Left kidney (tissue), 2 donors: ENCODE measurements around the gene CHD6. TPM values are rescaled to one million over a fixed set of nuclear protein-coding genes. Genes with fewer than 3 reads are reported as not detected.

ENCODE experiments used
- DNase-seq: peaks from one replicate; pipeline ENCODE4 v3.0.0-alpha.2; 2013
- polyA plus RNA-seq: library from polyadenylated mRNA; unstranded; fragments of 120-200 nt; gene quantifications from one replicate; pipeline ENCODE4 v1.2.1, GENCODE V29; 2013; ENCODE audit not compliant: insufficient read length

The CHD6 gene
- polyA plus RNA-seq, 1 donor, result 58.2 TPM

DNA sequence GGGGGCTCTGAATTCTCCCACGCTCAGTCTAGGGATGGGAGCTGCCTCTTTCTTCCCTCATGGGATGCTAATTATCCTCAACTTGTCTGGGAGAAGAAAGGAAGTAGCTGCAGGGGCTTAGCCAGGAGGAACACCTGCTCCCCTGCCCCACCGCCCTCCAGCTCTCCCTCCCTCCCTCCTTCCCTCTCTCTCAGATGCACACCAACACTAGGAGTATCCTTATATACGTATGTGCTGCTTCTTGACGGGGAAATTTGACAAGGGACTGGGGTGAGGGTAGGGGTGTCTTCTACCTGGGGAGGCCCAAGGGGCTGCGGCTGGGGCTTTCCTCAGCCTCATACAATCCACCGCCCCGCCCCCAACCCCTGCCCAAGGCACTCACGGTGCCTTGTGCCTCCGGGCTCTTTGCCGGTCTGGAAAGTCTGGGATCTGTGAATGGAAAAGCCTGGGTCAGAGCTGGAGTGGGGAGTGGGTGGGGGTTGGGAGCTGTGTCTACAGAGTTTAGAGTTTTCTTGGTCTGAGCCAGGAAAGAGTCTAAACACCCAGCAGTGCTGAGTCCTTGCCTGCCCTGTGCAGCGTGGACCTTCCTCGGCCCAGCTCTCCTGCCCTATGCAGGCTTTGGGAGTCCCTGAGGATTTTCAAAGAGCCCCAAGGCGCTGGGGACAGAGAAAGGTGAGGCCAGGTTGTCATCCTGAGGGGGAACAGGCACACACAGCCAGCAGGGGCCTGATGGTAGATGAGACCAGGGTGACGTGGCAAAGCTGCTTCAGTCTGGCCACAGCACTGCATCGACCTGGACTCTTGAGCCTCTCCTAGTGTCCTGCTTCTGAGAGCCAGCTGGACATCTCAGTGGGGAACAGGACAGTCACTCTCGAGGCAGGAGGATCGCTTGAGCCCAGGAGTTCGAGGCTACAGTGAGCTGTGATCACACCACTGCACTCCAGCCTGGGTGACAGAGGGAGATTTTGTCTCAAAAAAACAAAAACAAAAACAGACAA is 222.2 kb downstream of the CHD6 start:
- no peak for DNase-seq

GRCh38 chr20:41394931-41395666 is 223.1 kb downstream of the CHD6 start:
- DNase-seq, result no peak

DNA sequence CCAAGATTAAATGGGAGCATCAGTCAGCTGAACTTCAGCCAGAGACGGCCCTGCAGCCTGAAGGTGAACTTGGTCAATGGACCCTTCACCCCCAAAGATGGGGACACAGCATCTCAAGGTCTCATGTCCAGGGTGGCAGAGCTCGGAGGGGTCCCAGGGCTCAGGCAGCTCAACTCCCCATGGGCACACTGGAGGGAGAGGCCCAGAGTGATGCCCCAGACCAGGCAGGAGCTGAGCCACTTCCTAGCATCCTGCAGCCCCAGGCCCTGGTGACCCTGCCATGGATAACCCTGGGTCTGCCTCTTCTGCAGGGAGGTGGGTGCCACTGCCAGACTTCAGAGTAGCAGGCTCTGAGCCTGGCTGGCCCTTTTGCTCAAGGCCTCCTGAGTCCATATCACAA is 224.1 kb downstream of the CHD6 start:
- DNase-seq, result no peak

- DNase-seq, result no peak
Measured at GRCh38 chr20:41393705-41394066, 224.5 kb downstream of the CHD6 start.

- DNase-seq, result no peak
Measured at GRCh38 chr20:41392871-41393704, 225.1 kb downstream of the CHD6 start.

DNA sequence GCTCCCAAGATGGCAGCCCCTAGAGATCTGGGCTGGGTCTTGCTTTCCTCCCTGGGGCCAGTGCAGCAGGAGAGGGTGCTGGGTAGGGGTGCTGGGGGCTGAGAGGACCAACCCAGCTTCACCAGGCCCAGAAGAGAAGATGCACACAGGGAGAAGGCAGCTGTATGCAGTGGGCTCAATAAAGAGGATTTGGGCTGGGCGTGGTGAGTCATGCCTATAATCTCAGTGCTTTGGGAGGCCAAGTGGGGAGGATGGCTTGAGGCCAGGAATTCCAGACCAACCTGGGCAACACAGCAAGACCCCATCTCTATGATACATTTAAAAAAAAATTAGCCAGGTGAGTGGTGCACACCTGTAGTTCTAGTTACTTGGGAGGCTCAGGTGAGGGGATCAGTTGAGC is 225.9 kb downstream of the CHD6 start:
- no peak for DNase-seq

DNA sequence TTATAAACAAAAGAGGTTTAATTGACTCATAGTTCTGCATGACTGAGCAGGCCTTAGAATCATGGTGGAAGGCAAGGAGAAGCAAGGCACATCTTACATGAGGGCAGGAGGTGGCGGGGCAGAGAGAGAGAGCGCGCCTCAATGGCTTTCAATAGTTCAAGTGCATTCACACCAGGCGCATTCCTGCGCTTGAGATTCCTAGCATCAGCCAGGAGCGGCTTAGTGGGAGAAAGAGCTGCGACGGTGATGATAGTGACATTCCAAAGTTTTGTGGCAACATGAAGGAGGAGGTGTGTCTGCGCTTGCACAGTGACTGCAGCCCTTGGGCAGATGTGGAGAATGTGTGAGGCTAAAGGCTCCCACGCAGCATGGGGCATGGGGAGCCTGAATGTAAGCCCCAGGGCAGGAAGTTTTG is 226.6 kb downstream of the CHD6 start:
- no peak for DNase-seq

- no peak for DNase-seq
Measured at GRCh38 chr20:41390889-41391288, 227.3 kb downstream of the CHD6 start.

DNA sequence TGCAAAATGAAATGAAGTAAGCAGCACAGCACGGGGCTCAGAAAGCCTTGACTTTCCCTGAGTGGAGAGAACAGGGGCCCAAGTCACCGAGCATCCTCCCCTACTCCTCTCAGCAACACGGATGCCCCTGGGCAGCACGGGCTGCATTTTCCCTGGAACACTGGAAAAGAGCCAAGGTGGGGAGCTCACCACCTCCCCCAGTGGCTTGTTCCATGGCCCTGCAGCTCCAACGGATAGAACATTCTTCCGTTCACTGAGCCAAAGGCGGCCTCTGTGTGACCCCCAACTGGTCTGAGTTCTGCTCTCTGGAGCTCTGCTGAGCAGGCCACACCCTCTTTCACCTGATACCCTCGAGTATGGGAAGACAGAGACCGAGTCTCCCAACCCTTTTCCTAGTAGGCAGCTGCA is 230.7 kb downstream of the CHD6 start:
- DNase-seq, result no peak

GRCh38 chr20:41386502-41387427 is 231.4 kb downstream of the CHD6 start:
- no peak for DNase-seq

DNA sequence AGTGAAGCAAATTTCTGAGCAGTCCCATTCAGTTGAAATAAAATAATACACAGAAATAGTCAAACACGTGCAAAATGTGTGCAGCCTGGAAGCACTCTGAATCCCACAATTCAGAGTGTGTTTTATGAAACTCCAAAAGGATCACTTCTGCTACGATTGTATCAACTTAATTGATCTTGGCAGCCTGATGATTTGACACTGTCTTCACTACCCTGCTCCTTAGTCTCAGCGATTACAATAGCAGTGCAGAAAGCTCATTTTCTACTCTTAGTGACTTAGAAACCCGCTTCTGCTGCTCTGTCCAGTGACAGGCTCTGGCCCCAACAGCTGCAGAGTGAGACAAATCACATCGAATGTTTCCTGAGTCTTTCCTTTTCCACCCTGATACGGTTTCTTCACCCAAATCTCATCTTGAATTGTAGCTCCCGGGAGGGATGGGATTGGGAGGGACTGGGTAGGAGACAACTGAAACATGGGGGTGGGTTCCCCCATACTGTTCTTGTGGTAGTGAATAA is 235.3 kb downstream of the CHD6 start:
- no peak for DNase-seq

DNA sequence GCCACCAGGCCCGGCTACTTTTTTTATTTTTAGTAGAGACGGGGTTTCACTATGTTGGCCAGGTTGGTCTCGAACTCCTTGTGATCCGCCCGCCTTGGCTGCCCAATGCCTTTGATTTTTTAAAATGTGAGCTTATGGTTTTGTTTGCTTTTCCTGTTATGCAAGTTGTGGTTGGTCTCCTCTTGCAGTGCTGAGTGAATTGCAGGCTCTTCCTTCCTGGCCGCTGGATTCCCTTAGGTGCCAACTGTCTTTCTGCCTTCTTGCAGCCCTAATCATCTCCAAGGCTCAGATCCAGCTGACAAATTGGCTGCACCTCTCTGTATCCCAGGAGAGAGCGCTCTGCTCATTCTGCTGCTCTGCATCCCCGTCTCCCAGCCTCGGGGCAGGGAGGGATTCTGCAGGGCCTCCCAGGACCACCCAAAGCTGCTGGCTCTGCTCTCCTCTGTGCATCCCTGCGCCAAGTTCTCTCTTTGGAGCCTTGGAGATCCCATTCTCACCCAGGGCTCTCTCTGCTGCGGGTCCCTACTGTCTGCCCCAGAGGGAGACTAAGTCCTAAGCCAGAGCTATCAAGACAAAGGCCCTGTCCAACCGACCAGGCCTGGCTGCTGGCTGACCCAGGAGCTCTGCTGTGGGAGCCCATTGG is 237.5 kb downstream of the CHD6 start:
- no peak for DNase-seq

DNA sequence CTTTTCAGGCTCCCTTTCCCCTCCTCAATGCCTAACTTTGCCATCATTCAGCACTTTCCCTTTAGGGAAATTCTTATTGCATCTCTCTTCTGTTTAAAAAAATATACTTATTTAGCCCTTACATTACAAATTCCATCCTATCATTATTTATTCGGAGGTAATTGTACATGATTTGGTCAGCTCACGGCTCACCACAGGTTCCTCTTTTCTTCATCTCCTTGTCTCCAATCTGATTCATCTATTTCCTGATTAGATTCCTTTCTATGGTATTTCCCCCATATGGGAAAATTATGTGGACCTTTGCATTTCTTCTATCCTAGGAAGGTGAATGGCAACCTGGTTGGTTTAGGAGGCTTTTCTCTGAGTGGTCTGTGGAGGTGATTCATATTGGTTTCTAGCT is 238.6 kb downstream of the CHD6 start:
- DNase-seq, result no peak

DNA sequence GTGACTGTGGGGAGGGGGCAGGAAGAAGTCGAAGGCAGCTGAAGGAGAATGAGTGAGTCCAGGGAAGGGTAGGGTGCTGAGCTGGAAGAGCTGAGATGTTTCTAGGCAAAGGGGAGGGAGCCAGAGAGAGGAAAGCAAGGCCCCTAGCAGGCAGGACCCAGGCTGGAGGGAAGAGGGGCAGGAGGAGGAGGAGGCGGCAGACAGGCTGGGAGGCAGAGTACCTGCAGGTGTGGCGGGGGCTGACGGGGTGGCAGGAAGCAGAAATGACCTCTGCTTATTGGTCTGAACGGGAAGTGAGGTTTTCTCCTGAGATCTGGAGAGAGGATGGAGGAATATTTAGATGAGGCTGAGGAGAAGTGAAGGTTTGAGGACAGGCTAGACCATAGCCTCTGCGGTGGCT is 240.9 kb downstream of the CHD6 start:
- DNase-seq, result no peak

- DNase-seq, result no peak
Measured at GRCh38 chr20:41376349-41376748, 241.8 kb downstream of the CHD6 start.

DNA sequence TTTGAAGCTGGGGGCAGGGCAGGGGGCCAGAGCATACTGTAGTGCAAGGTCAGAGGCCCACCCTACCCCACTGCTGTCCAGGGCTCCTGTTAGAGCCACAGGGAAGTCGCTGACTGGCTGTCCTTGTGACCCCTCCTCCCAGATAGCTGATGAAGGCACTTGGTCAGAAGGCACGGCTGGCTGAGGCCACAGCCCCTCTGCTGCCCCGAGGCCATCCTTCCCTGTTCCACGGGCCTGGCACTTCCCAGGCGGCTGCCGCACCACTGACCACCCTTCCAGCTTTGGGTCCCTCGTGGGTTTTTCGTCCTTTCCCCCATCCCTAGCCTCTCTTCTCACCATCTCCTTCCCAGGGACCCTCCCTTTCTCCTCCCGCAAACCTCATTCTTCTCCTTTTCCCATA is 242.3 kb downstream of the CHD6 start:
- no peak for DNase-seq

DNA sequence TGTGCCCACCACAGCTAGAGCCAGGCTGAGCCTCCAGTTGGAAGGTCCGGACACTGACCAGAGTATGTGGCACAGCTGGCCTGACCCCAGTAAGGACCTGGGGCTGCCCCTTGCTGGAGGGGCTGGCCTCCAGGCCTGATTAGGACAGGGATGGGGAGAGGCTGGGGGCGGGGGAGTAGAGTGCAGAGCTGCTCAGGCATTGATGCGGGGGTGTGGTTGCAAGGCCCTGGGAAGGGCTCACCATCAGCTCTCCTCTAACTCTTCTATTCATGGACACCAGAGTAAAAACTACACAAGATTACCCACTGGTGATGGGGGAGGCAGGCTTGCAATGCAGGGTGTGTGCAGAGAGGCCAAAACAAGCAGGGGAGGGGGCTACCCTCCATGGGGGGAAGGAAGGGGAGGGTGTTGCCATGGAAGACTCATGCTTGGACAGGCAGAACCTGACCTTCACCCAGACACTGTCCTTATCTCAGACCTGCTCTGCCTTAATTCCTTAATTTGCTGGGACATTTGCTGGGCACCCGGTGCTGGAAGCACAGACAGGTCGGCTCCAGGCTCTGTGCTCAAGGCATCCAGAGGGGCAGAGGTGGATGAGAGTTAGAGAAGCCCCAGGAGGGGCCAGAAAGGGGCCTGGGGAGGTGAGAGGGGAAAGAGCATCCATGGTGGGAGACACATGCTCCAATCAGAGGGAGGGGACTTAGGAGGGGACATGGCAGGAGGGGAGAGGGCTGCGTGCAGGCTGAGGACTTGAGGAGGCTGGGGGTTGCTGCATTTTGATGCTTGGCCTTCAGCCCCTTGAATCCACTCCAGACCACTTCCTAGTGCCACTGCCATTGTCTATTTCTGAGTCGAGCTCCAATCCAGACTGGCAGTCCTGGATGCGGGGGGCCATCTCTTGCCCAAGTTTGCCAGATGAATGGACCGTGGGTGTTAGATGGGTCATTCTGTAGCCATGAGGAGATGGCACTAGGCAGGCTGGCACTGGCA is 244.0 kb downstream of the CHD6 start:
- DNase-seq, result no peak

DNA sequence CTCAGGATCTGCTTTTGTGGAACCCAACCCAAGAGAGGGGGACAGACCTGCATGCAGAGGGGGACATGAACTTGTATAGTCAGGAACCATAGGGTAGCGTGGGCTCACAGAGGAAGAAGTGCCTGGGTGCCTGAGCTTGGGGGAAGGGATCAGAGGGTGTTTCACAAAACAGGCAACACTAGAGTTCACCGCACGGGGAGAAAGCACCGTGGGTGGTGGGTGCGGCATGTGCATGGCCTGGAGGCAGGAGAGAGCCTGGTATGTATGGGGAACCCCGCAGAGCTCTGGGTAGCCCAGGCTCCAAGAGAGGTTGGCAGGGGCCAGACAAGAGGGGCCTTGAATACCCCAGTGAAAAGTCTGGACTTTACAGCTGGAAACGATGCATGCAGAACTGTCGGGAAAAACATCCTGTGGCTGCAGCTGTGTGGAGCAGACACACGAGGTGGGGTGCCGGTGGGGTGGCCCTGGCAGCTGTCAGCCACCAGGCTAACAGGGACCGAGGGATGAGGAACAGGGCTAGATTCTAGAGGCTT is 244.9 kb downstream of the CHD6 start:
- no peak for DNase-seq

DNA sequence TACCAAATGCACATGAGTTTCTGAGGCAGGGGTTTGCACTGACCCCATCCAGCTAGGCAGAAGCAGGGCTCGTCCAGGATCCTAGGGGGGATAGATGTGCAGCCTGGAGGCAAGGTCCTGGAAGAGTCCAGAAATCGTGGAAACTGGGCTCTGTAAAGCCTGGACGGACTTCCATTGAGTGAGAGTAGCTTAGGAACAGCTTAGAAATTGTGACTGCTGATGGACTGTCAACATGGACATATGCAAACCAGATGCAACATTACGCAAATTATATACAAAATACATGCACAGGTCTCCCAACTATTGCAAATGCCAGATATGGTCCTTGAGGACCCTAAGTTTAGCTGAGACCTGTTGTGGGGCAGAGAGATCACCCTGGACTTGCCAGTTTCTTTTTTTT is 246.8 kb downstream of the CHD6 start:
- no peak for DNase-seq
